ENCODE results near the gene ZFPM1. TPM values are rescaled to one million over a fixed set of nuclear protein-coding genes. Genes with fewer than 3 reads are reported as not detected.
"Not testable (repeated sequence)": the region's sequence is repeated elsewhere in the genome, so short reads cannot be mapped to it uniquely, and the experiment has no call there.

Gene ZFPM1
- total RNA-seq, 2 experiments from 2014 or later = 19.0 to 19.2 TPM

DNA sequence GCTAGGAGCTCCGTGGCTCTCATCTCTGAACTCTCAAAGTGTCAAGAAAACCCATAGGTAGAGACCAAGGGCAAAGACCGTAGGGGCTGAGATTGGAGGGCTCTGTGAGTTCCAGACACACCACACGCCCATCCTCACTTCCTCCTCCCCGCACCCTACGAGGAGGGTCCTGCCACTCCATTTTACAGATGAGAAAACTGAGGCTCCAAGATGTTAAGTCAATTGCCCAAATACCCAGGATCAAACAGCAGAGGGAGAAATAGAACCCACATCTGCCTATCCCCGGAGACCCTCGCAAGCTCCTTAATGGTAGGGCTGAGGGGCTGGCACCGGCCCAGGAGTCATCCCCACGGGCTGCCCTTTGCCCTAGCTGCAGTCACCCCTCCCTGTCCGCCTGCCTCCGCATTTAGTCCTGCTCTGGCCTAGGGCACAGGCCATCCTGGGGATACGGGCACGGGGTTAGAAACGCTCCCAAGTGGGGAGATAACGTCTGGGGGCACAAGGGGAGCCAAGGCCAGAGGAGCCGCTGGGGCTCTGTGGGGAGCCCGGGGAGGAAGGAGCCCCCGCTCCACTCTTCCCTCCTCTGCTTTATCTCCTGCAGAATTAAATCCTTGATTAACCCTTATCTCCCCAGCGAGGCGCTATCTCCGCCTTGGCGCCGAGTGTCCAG, 63.0 kb downstream of the ZFPM1 start:
- no peaks in the 10 kb centered on the region for H3K27me3 Mint-ChIP-seq
- POLR2A ChIA-PET = no interaction called here
- H3K27ac Mint-ChIP-seq = no peak overlapping the region
- H3K36me3 Mint-ChIP-seq = peaks cover 17% of the 10 kb centered on the region
- H3K4me3 Mint-ChIP-seq = no peak overlapping the region
- DNase-seq (no peak), ATAC-seq (ENCODE audit: low read depth) (no peak)
- H3K9me3 Mint-ChIP-seq = peaks cover 13% of the 10 kb centered on the region
- no peaks in the 10 kb centered on the region for H3K4me1 Mint-ChIP-seq

DNA sequence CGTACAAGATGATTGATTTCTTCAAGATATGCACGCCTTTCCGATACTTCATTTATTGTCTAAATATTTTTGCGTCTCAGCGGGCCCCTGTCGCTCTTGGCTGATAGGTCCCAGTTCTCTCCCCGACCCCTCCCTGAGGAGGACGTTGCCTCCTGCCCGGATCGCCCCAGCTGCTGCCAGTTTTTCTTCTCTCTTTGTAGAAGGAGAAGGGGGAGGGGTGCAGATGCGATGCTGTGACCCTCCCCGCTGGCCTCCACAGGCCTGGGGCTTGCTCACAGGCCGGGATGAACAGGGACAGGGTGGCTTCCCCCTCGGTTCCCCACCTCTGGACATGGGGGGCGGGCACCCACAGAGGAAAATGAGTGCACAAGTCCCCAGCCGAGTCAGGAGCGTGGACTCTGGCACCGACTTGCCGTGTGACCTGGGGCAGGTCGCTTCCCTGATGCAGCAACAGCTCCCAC, 63.6 kb downstream of the ZFPM1 start:
- H3K36me3 Mint-ChIP-seq = peaks cover 17% of the 10 kb centered on the region
- H3K4me3 Mint-ChIP-seq = no peak overlapping the region

DNA sequence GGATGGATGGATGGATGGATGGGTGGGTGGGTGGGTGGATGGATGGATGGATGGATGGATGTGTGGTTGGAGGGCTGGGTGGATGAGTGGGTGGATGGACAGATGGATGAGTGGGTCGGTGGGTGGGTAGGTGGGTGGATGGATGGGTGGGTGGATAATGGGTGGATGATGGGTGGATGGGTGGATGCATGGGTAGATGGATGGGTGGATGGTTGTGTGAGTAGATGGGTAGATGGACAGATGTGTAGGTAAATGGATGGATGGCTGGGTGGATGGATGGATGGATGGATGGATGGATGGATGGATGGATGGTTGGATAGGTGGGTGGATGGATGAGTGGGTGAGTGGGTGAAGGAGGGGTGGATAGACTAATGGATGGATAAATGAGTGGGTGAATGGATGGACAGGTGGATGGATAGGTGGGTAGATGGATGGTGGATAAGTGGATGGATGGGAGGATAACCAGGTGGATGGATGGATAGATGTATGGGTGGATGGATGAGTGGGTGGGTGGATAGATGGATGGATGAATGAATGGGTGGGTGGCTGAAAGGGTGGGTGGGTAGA, 64.2 kb downstream of the ZFPM1 start:
- H3K27me3 Mint-ChIP-seq; H3K4me3 Mint-ChIP-seq; DNase-seq; H3K27ac Mint-ChIP-seq; H3K4me1 Mint-ChIP-seq; ATAC-seq (ENCODE audit: low read depth); POLR2A ChIA-PET: not testable (repeated sequence)
- peaks cover 17% of the 10 kb centered on the region for H3K36me3 Mint-ChIP-seq
- peaks cover 13% of the 10 kb centered on the region for H3K9me3 Mint-ChIP-seq

More for the DNA sequence above, 63.6 kb downstream of the ZFPM1 start:
- DNase-seq (no peak), ATAC-seq (ENCODE audit: low read depth) (no peak)
- H3K27ac Mint-ChIP-seq = no peak overlapping the region
- peaks cover 13% of the 10 kb centered on the region for H3K9me3 Mint-ChIP-seq
- POLR2A ChIA-PET = no interaction called here
- H3K4me1 Mint-ChIP-seq = no peaks in the 10 kb centered on the region
- H3K27me3 Mint-ChIP-seq = no peaks in the 10 kb centered on the region

DNA sequence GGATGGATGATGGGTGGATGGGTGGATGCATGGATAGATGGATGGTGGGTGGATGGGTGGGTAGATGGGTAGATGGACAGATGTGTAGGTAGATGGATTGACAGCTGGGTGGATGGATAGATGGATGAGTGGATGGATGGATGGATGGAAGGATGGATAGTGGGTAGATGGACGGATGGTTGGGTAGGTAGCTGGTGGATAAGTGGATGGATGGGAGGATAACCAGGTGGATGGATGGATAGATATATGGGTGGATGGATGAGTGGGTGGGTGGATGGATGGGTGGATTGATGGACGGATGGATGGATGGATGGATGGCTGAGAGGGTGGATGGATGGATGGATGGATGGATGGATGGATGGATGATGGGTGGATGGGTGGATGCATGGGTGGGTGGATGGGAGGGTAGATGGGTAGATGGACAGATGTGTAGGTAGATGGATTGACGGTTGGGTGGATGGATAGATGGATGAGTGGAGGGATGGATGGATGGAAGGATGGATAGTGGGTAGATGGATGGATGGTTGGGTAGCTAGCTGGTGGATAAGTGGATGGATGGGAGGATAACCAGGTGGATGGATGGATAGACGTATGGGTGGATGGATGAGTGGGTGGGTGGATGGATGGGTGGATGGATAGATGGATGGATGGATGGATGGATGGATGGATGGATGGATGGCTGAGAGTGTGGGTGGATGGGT, 65.5 kb downstream of the ZFPM1 start:
- H3K27ac Mint-ChIP-seq, POLR2A ChIA-PET: not testable (repeated sequence)
- peaks cover 17% of the 10 kb centered on the region for H3K36me3 Mint-ChIP-seq

DNA sequence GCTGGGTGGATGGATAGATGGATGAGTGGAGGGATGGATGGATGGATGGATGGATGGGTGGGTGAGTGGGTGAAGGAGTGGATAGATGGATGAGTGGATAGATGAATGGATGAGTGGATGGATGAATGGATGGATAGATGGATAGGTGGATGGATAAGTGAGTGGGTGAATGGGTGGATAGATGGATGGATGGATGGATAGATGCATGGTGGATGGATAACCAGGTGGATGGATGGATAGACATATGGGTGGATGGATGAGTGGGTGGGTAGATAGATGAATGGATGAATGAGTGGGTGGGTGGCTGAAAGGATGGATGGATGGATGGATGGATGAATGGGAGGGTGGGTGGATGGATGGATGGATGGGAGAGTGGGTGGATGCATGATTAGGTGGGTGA, 66.2 kb downstream of the ZFPM1 start:
- H3K27ac Mint-ChIP-seq = no peak overlapping the region

More for the DNA sequence above, 65.5 kb downstream of the ZFPM1 start:
- H3K9me3 Mint-ChIP-seq = peaks cover 13% of the 10 kb centered on the region
- H3K4me3 Mint-ChIP-seq; H3K27me3 Mint-ChIP-seq; DNase-seq; ATAC-seq (ENCODE audit: low read depth); H3K4me1 Mint-ChIP-seq: not testable (repeated sequence)

DNA sequence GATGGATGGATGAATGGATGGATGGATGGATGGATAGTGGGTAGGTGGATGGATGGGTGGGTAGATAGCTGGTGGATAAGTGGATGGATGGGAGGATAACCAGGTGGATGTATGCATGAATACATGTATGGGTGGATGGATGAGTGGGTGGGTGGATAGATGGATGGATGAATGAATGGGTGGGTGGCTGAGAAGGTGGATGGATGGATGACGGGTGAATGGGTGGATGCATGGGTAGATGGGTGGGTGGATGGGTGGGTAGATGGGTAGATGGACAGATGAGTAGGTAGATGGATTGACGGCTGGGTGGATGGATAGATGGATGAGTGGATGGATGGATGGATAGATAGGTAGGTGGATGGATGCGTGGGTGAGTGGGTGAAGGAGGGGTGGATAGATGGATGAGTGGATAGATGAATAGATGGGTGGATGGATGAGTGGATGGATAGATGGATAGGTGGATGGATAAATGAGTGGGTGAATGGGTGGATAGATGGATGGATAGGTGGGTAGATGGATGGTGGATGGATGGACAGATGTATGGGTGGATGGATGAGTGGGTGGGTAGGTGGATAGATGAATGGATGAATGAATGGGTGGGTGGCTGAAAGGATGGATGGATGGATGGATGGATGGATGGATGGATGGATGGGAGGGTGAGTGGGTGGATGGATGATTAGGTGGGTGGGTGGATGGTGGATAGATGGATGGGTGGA, 67.0 kb downstream of the ZFPM1 start:
- Mint-ChIP-seq H3K4me1 (no peaks in the 10 kb centered on the region), H3K4me3 (no peak overlapping the region), H3K9me3 (peaks cover 13% of the 10 kb centered on the region), H3K36me3 (peaks cover 17% of the 10 kb centered on the region), H3K27me3 (no peaks in the 10 kb centered on the region), H3K27ac (peak overlapping the region; percentile 62)
- DNase-seq (no peak), ATAC-seq (ENCODE audit: low read depth) (no peak)
- POLR2A ChIA-PET = no interaction called here

More for the DNA sequence above, 66.2 kb downstream of the ZFPM1 start:
- ATAC-seq (ENCODE audit: low read depth) (no peak), DNase-seq (no peak)
- no peaks in the 10 kb centered on the region for H3K4me1 Mint-ChIP-seq
- POLR2A ChIA-PET = no interaction called here
- peaks cover 13% of the 10 kb centered on the region for H3K9me3 Mint-ChIP-seq
- H3K4me3 Mint-ChIP-seq = no peak overlapping the region
- H3K36me3 Mint-ChIP-seq = peaks cover 17% of the 10 kb centered on the region
- no peaks in the 10 kb centered on the region for H3K27me3 Mint-ChIP-seq

DNA sequence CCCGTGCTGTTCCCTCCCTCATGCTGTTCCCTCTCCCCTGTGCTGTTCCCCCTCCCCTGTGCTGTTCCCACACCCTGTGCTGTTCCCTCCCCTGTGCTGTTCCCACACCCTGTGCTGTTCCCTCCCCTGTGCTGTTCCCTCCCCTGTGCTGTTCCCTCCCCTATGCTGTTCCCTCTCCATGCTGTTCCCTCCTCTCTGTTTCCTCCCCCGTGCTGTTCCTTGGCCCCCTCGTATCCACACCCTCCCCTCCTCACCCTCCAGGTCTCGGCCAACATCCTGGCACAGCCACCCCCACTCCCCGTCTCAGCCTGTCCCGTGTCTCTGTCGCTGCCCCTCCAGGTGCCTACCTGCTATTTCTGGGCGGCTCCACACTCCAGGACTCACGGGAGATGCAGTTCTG, 68.6 kb downstream of the ZFPM1 start:
- H3K4me1 Mint-ChIP-seq = no peaks in the 10 kb centered on the region
- POLR2A ChIA-PET = no interaction called here
- H3K27me3 Mint-ChIP-seq = no peaks in the 10 kb centered on the region
- H3K4me3 Mint-ChIP-seq = no peak overlapping the region
- H3K27ac Mint-ChIP-seq = peak overlapping the region; percentile 38
- DNase-seq (no peak), ATAC-seq (ENCODE audit: low read depth) (no peak)
- peaks cover 13% of the 10 kb centered on the region for H3K9me3 Mint-ChIP-seq
- H3K36me3 Mint-ChIP-seq = peaks cover 9% of the 10 kb centered on the region

DNA sequence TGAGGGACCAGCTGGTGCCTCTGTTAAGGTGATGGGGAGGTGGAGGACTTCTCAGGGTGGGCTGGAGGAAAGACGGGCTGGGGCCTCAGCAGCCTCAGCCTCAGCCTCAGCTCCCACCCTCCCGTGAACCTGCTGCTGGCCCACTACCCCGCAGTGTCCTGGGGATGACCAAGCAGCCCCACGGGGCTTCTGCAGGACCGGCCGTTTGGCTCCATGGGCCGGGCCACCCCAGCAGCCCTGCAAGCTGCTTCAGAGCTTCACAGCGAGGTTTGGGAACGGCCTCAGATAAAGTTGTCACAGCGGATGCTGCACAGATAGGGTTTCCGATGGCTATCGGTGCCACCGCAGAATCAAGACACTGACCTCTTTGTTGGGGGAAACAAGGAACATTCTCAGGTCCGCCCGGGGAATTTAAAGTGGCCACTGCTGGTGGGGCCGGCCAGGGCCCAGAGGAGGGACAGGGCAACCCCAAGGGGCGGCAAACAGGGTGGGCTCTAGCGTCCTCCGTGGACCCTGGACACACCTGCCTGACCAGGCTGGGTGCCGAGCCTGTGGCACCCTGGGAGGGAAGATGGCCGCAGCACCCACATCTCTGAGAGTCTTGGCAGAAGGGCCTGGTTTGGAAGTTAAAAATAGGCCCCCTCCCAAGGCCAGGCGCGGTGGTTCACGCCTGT, 69.3 kb downstream of the ZFPM1 start:
- Mint-ChIP-seq H3K27me3 (no peaks in the 10 kb centered on the region), H3K36me3 (peaks cover 9% of the 10 kb centered on the region), H3K4me1 (no peaks in the 10 kb centered on the region), H3K9me3 (peaks cover 13% of the 10 kb centered on the region), H3K4me3 (no peak overlapping the region), H3K27ac (no peak overlapping the region)
- DNase-seq (no peak), ATAC-seq (ENCODE audit: low read depth) (no peak)
- POLR2A ChIA-PET = no interaction called here

DNA sequence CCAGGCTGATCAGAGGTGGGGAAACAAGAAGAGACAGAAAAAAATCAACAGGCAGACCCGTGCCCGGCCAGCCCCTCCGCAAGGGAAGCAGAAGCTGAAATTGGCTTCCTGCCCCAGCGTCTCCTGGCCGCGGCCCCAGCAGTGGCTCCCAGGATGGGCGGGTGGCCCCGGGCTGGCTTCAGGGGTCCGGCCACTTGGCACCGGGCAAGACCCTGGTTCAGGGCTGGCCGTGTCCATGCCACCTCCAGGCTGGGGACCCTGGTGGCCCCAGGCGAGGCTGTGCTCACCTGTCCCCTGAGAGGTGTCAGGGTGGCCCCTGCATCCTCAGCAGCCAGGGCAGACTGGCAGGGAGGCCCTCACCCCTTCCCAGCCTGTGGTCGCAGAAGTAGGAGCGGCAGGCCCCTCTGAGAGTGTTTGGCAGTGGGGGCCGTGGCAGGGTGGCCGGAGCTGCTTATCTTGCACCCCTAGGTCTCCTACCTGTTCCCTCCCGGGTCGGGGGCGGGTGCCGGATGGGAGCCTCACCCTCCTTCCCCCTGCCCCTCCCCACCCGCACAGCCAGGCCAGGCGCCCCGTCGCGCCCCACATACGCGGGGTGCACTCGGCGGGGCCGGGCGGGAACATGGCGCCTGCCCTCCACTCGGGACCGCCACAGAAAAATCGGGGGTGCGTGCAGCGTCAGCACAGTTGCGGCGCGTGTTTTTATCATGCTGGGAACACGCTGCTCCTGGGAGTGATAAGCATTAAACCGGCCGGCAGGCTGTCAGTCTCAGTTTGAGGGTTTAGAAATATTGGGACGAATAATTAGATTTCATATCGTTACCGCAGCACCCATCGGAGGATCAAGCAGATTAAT, 70.5 kb downstream of the ZFPM1 start:
- Mint-ChIP-seq H3K27ac (no peak overlapping the region), H3K27me3 (no peaks in the 10 kb centered on the region), H3K4me1 (no peaks in the 10 kb centered on the region), H3K4me3 (no peak overlapping the region), H3K36me3 (peaks cover 5% of the 10 kb centered on the region), H3K9me3 (peaks cover 7% of the 10 kb centered on the region)
- POLR2A ChIA-PET = no interaction called here
- no peak for DNase-seq
- no peak for ATAC-seq (ENCODE audit: low read depth)

DNA sequence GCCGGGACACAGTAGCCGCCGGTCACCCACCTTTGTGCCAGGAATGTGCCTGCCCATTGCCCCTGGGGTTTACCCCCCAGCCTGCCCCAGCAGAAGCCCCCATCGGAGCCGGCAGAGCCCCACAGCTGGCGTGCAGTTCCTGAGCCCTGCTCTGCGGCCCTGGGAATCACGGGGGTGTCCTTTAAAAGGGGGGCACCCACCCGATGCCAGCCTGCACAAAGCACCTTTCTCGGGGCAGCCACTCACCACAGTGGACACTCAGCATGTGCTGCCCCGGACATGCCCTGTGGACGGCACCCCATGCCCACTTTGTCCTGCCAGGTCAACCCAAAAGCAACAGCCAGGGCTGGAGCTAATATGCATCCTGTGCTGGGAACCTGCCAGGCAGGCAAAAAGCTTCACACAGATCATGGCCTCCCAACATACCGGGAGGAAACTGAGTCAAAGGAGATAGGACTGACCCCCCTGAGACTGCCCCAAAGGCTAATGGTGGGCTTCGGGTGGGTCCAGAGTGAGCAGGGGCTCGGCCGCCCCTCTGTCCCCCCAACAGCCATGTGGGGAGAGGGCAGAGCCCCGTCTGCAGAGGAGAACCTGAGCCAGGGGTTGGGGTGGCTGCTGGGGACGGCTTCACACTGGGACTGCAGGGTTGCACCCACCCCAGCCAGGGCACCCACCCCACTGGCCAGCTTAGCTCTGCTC, 71.3 kb downstream of the ZFPM1 start:
- ATAC-seq (ENCODE audit: low read depth) (no peak), DNase-seq (no peak)
- no peak overlapping the region for H3K4me3 Mint-ChIP-seq
- peaks cover 2% of the 10 kb centered on the region for H3K9me3 Mint-ChIP-seq
- no peaks in the 10 kb centered on the region for H3K27me3 Mint-ChIP-seq
- peaks cover 2% of the 10 kb centered on the region for H3K4me1 Mint-ChIP-seq
- H3K27ac Mint-ChIP-seq = no peak overlapping the region
- POLR2A ChIA-PET = no interaction called here
- peaks cover 3% of the 10 kb centered on the region for H3K36me3 Mint-ChIP-seq

DNA sequence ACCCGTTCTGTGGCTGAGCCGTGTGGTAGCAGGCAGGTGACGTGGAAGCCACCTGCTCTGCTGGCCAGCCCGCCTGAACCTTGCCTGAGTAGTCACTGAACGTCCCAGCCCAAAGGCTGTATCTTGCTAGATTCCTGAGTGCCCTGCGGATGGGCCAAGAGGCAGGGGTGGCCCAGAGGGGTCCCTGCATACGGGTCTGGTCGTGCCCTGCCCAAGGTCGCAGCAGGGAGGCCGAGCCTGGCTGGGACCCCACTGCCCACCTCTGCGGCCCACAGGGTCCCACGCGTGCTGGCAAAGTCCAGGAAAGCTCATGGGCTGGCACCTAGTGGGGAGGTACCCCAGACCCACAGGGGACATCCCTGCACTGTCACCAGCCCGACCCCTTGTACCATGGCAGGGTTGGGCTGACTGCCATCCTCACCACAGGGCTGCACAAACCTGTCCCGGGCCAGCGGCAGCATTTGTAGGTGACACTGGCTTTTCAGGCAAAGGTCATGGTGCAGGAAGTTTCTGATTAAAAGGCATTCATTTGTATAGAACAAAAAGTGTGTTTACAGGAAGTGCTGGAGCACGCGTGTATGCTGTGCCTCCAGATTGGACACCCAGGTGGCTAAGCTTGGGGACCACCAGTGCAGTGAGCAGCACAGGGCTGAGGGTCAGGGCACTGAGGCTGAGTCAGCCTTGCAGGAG, 72.0 kb downstream of the ZFPM1 start:
- no peaks in the 10 kb centered on the region for H3K9me3 Mint-ChIP-seq
- POLR2A ChIA-PET = no interaction called here
- H3K27me3 Mint-ChIP-seq = no peaks in the 10 kb centered on the region
- H3K36me3 Mint-ChIP-seq = peaks cover 2% of the 10 kb centered on the region
- DNase-seq (no peak), ATAC-seq (ENCODE audit: low read depth) (no peak)
- no peak overlapping the region for H3K27ac Mint-ChIP-seq
- H3K4me3 Mint-ChIP-seq = no peak overlapping the region
- H3K4me1 Mint-ChIP-seq = peaks cover 2% of the 10 kb centered on the region

DNA sequence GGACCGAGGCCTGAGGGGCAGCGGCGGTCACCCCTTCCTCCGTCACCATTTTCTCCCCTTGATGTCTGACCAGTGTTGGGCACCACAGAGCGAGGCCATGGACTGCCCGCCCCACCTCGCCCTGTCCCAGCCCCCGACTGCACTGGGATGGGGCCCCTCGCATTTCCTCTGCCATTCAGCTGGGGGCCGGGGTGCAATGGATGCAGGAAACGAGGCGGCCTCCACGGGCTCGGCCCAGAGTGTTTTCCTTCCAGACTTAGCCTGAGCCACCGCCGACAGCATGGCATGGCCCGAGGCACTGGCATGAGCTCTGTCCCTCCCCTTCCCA, 72.5 kb downstream of the ZFPM1 start:
- DNase-seq (no peak), ATAC-seq (ENCODE audit: low read depth) (no peak)
- Mint-ChIP-seq H3K9me3 (no peaks in the 10 kb centered on the region), H3K36me3 (no peaks in the 10 kb centered on the region), H3K27me3 (no peaks in the 10 kb centered on the region), H3K4me3 (no peak overlapping the region), H3K4me1 (peaks cover 2% of the 10 kb centered on the region), H3K27ac (no peak overlapping the region)
- POLR2A ChIA-PET = no interaction called here

Measured in activated naive CD8-positive, alpha-beta T cell treated with anti-CD3 and anti-CD28 coated beads, Interleukin-2, amount 10 ng/mL, durations not matched to agents 7 days and 5 days (primary cell).